ENCODE data around the gene BTBD16.

GRCh38 chr10:122387572-122387971 is 116.5 kb downstream of the BTBD16 start:
- TF ChIP-seq CTCF (IDR thresholded peaks at IDR 0.05) (no peak), POLR2A (IDR thresholded peaks at IDR 0.05) (no peak)

All from body of pancreas (tissue), 4 donors.